GM21447 (cell line): ENCODE results near the gene MRGPRG.

Experiments used
- ATAC-seq: cut with Tn5 transposase; IDR thresholded peaks from one replicate; pipeline ENCODE4 v1.9.1; 2021; ENCODE audit not compliant: unreplicated experiment

MRGPRG gene

GRCh38 chr11:3195251-3196160, 23.1 kb downstream of the MRGPRG start:
- ATAC-seq = no peak

DNA sequence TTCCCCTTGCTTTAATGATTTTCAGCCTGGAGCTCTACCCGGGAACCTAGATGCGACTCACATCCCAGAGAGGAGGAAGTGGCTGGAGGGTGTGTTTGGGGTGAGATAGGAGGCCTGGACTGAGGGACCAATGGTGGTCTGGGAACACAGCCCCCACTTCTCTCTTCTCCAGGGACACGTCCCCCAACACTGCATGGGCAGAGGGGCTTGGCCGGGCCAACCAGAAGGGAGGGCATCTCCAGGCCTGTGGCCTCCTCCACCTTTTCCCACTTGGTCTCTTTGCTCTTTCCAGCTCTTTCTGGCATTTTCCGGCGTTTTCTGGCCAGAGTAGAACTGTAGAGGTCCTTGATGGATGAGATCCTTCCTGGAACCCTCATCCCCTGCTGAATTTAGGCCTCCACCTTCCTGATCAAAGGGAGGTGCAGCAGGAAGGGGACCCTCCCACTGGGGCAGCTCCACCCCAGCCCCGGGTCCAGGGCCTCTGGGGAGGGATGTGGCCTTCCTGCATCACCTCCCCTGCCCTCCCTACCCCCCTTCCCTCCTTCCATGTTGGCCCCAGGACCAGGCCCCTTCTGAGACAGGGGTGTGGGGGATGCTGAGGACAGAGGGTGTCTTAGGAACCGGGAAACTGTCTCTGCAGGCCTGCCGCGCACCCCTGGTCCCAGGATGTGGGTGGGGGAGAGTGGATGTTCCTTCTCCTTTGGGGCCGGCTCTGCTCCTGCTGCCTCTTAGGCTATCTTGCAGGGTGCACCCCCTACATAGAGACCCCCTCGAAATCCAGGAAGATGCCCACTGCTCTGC, 24.4 kb downstream of the MRGPRG start:
- no peak for ATAC-seq

- ATAC-seq = no peak
Observed at GRCh38 chr11:3193373-3194015, 25.1 kb downstream of the MRGPRG start.

DNA sequence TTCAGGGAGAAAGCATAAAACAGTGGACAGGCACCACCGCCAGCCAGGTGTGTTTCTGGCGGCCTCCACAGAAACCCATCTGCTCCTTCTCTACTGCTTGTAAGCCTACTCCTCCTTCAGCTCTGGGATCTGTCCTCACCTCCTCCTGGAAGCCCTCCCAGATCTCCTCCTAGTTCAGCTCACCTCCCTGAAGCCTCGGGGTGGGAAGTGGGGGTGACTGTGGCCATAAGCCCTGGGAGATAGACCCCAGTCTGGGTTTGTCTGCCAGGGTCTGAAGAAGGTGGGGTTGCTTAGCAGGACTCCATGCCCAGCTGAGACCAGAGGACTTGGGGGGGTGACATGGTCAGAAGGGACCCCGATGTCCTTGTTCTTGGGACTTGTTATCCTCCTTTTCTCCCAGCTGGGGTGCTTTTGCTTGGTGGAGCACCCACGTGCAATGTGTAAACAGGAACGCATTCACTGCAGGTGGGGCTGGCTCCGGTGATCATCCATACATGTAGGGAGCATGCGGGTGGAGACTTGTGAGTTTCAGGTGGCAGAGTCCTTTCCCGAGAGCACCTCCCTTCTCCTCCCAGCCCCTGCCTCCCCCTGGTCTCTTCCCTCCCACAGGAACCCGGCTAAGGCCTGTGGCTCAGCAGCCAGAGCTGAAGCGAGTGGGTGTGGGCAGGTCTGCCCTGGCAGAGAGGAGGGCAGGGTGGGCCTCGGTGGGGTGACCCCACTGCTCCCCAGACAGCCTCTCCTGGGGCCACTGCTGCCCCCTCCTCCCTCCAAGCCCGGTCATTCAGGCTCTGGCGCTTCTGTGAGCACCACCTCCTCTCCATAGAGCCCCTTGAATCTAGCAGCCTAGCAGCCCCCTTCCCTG, 25.9 kb downstream of the MRGPRG start:
- no peak for ATAC-seq

- no peak for ATAC-seq
Observed at GRCh38 chr11:3191586-3192324, 26.9 kb downstream of the MRGPRG start.

DNA sequence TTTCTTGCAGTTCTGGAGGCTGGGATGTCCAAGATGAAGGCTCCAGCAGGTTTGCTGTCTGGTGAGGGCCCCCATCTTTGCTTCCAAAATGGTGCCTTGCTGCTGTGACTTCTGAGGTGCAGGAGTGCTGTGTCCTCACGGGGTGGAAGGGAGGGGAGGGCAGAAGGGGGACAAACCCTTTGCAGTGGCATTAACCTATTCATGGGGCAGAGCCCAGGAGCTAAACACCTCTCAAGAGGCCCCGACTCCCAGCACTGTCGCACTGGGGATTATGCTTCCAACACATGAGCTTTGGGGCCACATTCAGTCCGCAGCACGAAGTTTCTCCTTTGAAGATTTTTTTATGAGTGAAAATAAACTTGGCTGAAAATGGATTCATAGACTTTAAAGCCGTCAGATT, 28.0 kb downstream of the MRGPRG start:
- no peak for ATAC-seq

GRCh38 chr11:3189886-3190583, 28.6 kb downstream of the MRGPRG start:
- no peak for ATAC-seq

GRCh38 chr11:3189196-3189843, 29.3 kb downstream of the MRGPRG start:
- ATAC-seq = no peak

DNA sequence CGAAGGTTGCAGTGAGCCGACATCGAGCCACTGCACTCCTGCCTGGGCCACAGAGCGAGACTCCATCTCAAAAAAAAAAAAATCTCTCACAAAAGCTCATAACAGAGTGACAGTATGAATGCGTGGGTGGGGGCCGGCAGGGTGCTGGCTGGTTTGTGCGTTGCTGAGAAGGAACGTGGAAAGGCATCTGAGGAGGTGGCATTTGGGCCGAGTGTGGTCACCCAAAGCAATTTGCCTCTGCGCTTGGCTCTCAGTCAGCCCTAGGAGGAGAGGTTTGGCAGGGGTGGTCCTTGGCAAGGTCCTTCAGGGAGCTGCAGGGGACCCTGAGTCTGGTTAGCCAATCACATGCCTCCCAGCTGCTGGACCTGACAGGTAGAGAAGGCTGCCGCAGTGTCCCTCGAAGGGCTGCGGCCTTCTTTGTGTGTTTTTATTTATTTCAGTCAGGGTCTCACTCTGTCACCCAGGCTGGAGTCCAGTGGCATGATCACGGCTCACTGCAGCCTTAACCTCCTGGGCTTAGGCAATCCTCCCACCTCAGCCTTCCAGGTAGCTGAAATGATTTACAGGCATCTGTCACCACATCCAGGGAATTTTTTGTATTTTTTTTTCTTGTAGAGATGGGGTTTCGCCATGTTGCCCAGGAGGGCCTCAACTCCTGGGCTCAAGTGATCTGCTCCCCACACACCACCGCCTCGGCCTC, 30.0 kb downstream of the MRGPRG start:
- no peak for ATAC-seq

DNA sequence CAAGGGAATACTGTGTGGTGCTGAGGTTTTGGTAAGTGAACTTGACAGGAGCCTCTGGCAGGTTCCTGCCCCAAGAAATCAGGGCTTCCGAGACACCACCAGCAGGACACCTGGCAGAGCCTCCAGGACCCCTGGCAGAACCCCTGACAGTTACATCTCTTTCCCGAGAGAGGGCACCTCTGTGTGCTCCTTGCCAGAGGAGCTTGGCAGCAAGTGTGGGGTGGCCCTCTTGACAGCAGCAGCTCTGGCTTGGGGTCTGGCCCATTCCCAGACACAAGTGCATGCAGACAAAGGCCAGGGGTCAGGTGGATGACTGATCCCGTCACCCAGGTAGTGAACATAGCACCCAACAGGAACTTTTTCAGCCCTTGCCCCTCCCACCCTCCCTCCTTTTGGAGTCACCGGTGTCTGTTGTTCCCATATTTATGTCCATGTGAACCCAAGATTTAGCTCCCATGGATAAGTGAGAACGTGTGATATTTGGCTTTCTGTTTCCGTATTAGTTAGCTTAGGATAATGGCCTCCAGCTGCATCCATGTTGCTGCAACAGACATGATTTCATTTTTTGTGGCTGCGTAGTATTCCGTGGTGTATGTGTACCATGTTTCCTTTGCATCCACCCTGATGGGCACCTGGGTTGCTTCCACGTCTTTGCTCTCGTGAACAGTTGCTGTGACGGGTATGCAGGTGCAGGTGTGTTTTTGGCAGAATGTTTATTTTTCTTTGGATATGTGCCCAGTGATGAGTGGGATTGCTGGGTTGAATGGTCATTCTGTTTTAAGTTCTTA, 32.3 kb downstream of the MRGPRG start:
- ATAC-seq = no peak

DNA sequence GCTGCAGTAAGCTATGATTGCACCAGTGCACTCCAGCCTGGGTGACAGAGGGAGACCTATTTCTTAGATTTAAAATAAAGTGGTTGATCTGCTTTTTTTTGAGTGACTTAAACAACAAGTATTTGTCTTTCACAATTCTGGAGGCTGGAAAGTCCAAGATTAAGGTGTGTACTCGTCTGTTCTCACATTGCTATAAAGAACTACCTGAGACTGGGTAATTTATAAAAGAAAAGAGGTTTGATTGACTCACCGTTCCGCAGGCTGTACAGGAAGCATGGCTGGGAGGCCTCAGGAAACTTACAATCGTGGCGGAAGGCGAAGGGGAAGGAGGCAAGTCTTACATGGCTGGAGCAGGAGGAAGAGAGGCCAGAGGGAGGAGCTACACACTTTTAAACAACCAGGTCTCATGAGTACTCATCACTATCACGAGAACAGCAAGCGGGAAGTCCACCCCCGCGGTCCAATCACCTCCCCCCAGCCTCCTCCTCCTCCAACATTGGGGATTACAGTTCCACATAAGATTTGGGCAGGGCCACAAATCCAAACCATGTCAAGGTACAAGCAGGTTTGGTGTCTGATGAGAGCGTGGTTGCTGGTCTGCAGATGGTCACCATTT, 33.8 kb downstream of the MRGPRG start:
- no peak for ATAC-seq

DNA sequence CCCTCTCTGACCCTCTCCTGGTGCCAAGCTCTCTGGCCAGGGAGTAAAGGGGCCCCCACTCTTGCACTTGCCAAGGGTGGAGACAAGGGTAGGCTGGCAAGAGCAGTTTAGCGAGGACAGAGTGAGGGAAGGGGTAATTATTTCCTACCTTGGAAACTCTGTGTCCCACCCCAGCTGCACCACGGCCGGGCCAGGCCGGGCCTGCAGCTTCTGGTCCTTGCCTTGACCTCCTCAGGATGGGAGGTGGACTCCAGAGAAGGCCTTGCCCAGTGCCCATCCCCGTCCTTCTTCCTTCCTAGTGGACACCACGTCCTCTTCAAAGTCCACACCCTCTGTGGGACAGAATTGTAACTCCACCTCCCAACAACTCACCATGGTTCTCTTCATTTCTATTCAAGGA, 35.1 kb downstream of the MRGPRG start:
- no peak for ATAC-seq

- no peak for ATAC-seq
Observed at GRCh38 chr11:3182462-3182852, 36.2 kb downstream of the MRGPRG start.

- ATAC-seq = no peak
Observed at GRCh38 chr11:3181725-3182461, 36.7 kb downstream of the MRGPRG start.

GRCh38 chr11:3180869-3181268, 37.7 kb downstream of the MRGPRG start:
- no peak for ATAC-seq

DNA sequence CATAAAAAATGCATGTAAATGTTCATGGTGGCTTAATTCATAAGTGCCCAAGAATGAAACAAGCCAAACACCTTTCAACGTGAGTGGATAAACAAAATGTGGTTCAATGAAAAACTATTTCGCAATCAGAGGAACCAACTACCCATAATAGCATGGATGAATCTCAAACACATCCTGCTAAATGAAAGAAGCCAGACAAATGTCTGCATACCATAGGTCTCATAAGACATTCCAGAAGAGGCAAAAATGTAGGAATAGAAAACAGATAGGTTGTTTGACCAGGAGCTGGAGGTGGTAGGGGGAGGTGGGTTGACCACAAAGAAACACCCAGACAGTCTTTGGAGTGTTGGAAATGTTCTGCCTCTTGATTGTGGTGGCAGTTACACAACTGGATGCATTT, 40.3 kb downstream of the MRGPRG start:
- no peak for ATAC-seq
